NB4 (cell line): ENCODE results near the gene PNPLA2.

ENCODE experiments used
- CTCF ChIP-seq: IDR thresholded peaks from one replicate; pipeline ENCODE4 v1.5.1; 2012; ENCODE audit warnings: low read depth, low read length
- MAX ChIP-seq: IDR thresholded peaks from 2 replicates; pipeline ENCODE4 v1.6.1; 2011; ENCODE audit warnings: low read depth, low read length

- TF ChIP-seq CTCF = no peak
- TF ChIP-seq MAX = no peak
Measured at GRCh38 chr11:866481-866880, 47.8 kb downstream of the PNPLA2 start.
